ENCODE data around the gene WNT2B. TPM values are rescaled to one million over a fixed set of nuclear protein-coding genes. Genes with fewer than 3 reads are reported as not detected.

Gene WNT2B
- polyA plus RNA-seq, 1 of the 3 experiments (the other 2 are of a cell fraction), result 4.3 TPM

DNA sequence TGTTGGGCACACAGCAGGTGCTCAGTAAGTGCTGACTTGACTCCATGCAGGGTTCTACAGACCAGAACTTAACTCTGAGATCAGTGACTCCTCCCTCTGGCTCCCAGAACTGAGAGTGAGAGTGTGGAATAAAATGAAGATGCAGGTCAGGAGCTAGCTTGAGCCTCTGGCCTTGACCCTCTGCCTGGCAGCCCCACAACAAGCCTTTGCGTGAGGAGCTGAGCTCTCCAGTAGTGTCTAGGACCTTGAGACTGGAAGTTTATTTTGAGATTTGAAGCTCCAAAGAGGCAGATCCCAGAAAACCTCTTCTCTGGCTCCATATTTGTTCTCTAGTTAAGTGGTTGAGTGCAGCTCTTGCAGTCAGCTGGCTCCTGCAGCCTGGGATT is 3.4 kb upstream of the WNT2B start:
- H3K9ac ChIP-seq, result no peak overlapping the region
- no peaks in the 10 kb centered on the region for H3K9me2 ChIP-seq
- TF ChIP-seq POLR2AphosphoS5 (IDR thresholded peaks at IDR 0.05; ENCODE audit: low read depth, low read length) (no peak), EZH2phosphoT487 (IDR thresholded peaks at IDR 0.05; ENCODE audit: borderline replicate concordance, low read depth) (no peak), JUND (IDR thresholded peaks at IDR 0.05) (no peak), NRF1 (IDR thresholded peaks at IDR 0.05; ENCODE audit: low read depth, low read length) (no peak), TAF1 (IDR thresholded peaks at IDR 0.05; ENCODE audit: borderline replicate concordance, low read depth, low read length) (no peak), FOXJ3 (CRISPR knock-in tag; IDR thresholded peaks at IDR 0.05) (no peak), YY1 (IDR thresholded peaks at IDR 0.05; ENCODE audit: low read depth) (no peak), GABPA (IDR thresholded peaks at IDR 0.05; ENCODE audit: low read depth) (no peak), RFX5 (IDR thresholded peaks at IDR 0.05; ENCODE audit: low read length) (no peak), SMC3 (IDR thresholded peaks at IDR 0.05; ENCODE audit: low read depth, low read length) (no peak), MXI1 (IDR thresholded peaks at IDR 0.05; ENCODE audit: low read depth, low read length) (no peak), NFIC (IDR thresholded peaks at IDR 0.05; ENCODE audit: borderline replicate concordance) (no peak), SIN3A (IDR thresholded peaks at IDR 0.05; ENCODE audit: borderline replicate concordance, low read depth, low read length) (no peak), RAD21 (IDR thresholded peaks at IDR 0.05; ENCODE audit: low read length) (no peak), FOXM1 (IDR thresholded peaks at IDR 0.05; ENCODE audit: low read depth) (no peak)
- TF ChIP-seq, protein P1, sequence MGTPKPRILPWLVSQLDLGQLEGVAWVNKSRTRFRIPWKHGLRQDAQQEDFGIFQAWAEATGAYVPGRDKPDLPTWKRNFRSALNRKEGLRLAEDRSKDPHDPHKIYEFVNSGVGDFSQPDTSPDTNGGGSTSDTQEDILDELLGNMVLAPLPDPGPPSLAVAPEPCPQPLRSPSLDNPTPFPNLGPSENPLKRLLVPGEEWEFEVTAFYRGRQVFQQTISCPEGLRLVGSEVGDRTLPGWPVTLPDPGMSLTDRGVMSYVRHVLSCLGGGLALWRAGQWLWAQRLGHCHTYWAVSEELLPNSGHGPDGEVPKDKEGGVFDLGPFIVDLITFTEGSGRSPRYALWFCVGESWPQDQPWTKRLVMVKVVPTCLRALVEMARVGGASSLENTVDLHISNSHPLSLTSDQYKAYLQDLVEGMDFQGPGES (IDR thresholded peaks at IDR 0.05; ENCODE audit: low read depth, low read length), result no peak
- TF ChIP-seq, protein P2, sequence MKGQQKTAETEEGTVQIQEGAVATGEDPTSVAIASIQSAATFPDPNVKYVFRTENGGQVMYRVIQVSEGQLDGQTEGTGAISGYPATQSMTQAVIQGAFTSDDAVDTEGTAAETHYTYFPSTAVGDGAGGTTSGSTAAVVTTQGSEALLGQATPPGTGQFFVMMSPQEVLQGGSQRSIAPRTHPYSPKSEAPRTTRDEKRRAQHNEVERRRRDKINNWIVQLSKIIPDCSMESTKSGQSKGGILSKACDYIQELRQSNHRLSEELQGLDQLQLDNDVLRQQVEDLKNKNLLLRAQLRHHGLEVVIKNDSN (IDR thresholded peaks at IDR 0.05; ENCODE audit: borderline replicate concordance, low read depth), result no peak
- TF ChIP-seq, protein P3, sequence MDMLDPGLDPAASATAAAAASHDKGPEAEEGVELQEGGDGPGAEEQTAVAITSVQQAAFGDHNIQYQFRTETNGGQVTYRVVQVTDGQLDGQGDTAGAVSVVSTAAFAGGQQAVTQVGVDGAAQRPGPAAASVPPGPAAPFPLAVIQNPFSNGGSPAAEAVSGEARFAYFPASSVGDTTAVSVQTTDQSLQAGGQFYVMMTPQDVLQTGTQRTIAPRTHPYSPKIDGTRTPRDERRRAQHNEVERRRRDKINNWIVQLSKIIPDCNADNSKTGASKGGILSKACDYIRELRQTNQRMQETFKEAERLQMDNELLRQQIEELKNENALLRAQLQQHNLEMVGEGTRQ (IDR thresholded peaks at IDR 0.05; ENCODE audit: borderline replicate concordance, low read depth, low read length), result no peak
- TF ChIP-seq, protein P4, sequence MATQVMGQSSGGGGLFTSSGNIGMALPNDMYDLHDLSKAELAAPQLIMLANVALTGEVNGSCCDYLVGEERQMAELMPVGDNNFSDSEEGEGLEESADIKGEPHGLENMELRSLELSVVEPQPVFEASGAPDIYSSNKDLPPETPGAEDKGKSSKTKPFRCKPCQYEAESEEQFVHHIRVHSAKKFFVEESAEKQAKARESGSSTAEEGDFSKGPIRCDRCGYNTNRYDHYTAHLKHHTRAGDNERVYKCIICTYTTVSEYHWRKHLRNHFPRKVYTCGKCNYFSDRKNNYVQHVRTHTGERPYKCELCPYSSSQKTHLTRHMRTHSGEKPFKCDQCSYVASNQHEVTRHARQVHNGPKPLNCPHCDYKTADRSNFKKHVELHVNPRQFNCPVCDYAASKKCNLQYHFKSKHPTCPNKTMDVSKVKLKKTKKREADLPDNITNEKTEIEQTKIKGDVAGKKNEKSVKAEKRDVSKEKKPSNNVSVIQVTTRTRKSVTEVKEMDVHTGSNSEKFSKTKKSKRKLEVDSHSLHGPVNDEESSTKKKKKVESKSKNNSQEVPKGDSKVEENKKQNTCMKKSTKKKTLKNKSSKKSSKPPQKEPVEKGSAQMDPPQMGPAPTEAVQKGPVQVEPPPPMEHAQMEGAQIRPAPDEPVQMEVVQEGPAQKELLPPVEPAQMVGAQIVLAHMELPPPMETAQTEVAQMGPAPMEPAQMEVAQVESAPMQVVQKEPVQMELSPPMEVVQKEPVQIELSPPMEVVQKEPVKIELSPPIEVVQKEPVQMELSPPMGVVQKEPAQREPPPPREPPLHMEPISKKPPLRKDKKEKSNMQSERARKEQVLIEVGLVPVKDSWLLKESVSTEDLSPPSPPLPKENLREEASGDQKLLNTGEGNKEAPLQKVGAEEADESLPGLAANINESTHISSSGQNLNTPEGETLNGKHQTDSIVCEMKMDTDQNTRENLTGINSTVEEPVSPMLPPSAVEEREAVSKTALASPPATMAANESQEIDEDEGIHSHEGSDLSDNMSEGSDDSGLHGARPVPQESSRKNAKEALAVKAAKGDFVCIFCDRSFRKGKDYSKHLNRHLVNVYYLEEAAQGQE (IDR thresholded peaks at IDR 0.05; ENCODE audit: low read depth, low read length), result no peak
- H2AFZ ChIP-seq (ENCODE audit: low read depth), result no peak overlapping the region
- WGBS (ENCODE audit: low lambda C conversion rate), result 83% methylated on average over 1 of the region's 1 CpG
- H3K9me3 ChIP-seq, result no peaks in the 10 kb centered on the region
- no peak overlapping the region for H3K4me2 ChIP-seq
- no peaks in the 10 kb centered on the region for H3F3A ChIP-seq (replicated peaks; ENCODE audit: insufficient read depth)
- H4K20me1 ChIP-seq (ENCODE audit: insufficient read depth), result no peaks in the 10 kb centered on the region
- peaks cover 0 to 20% of the 10 kb centered on the region in 2 experiments; a peak in 1 of 4 replicates for H3K4me1 ChIP-seq (ENCODE audit: control insufficient read depth in 1 of 2, insufficient read depth in 2 of 2, low read depth in 1 of 2, low read length in 1 of 2)
- no peaks in the 10 kb centered on the region for H3K27me3 ChIP-seq (ENCODE audit: insufficient read depth)
- H3K79me2 ChIP-seq (ENCODE audit: insufficient read depth), result no peaks in the 10 kb centered on the region
- ChIA-PET POLR2A (no interaction called here), CTCF (interaction anchor here (0.8 to 2.1 kb wide), 6 partner anchors 10 to 202 kb away, joined by 3 to 8 read pairs (median 4); no protein-coding TSS in a partner anchor)
- DNase-seq, result no peak
- H3K27ac ChIP-seq (ENCODE audit: low read depth in 2 of 2, low read length in 1 of 2), result no peak overlapping the region
- no peaks in the 10 kb centered on the region for H3K36me3 ChIP-seq (replicated peaks in 1 of 2; ENCODE audit: control insufficient read depth in 1 of 2, insufficient read depth in 2 of 2, low read length in 1 of 2)
- H3K4me3 ChIP-seq (ENCODE audit: low read depth in 2 of 2, low read length in 1 of 2), result no peak overlapping the region
